ENCODE results near the gene DPP4. TPM values are rescaled to one million over a fixed set of nuclear protein-coding genes. Genes with fewer than 3 reads are reported as not detected.
A peak's percentile ranks its signal among the peaks of the same experiment; 100 is the strongest.

DPP4 gene
- total and polyA plus RNA-seq, 2 of the 13 experiments (the other 11 are each of a cell fraction or from before 2014, with no cell fraction given) = 39.4 to 109 TPM

GRCh38 chr2:162072976-162073887, 783 bp downstream of the DPP4 start (continued):
- TF ChIP-seq GATAD1 (CRISPR knock-in tag; IDR thresholded peaks at IDR 0.05) = no peak
- TF ChIP-seq, protein P1, sequence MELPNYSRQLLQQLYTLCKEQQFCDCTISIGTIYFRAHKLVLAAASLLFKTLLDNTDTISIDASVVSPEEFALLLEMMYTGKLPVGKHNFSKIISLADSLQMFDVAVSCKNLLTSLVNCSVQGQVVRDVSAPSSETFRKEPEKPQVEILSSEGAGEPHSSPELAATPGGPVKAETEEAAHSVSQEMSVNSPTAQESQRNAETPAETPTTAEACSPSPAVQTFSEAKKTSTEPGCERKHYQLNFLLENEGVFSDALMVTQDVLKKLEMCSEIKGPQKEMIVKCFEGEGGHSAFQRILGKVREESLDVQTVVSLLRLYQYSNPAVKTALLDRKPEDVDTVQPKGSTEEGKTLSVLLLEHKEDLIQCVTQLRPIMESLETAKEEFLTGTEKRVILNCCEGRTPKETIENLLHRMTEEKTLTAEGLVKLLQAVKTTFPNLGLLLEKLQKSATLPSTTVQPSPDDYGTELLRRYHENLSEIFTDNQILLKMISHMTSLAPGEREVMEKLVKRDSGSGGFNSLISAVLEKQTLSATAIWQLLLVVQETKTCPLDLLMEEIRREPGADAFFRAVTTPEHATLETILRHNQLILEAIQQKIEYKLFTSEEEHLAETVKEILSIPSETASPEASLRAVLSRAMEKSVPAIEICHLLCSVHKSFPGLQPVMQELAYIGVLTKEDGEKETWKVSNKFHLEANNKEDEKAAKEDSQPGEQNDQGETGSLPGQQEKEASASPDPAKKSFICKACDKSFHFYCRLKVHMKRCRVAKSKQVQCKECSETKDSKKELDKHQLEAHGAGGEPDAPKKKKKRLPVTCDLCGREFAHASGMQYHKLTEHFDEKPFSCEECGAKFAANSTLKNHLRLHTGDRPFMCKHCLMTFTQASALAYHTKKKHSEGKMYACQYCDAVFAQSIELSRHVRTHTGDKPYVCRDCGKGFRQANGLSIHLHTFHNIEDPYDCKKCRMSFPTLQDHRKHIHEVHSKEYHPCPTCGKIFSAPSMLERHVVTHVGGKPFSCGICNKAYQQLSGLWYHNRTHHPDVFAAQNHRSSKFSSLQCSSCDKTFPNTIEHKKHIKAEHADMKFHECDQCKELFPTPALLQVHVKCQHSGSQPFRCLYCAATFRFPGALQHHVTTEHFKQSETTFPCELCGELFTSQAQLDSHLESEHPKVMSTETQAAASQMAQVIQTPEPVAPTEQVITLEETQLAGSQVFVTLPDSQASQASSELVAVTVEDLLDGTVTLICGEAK (IDR thresholded peaks at IDR 0.05) = no peak
- TF ChIP-seq, protein P1 (CRISPR knock-in tag; IDR thresholded peaks at IDR 0.05) = no peak
- TF ChIP-seq SSRP1 (CRISPR knock-in tag; IDR thresholded peaks at IDR 0.05) = 0 out of 2 replicates have a peak, but pooled peaks have one; percentile 34
- no peak for TF ChIP-seq ZNF329 (CRISPR knock-in tag; IDR thresholded peaks at IDR 0.05; ENCODE audit: low read depth)
- no peak for TF ChIP-seq MBD4 (IDR thresholded peaks at IDR 0.05; ENCODE audit: borderline replicate concordance, low read length)
- no peak for TF ChIP-seq ZNF207 (IDR thresholded peaks at IDR 0.05; ENCODE audit: borderline replicate concordance)
- no peak for TF ChIP-seq SMARCC2 (IDR thresholded peaks at IDR 0.05)
- TF ChIP-seq ZNF430 (CRISPR knock-in tag; IDR thresholded peaks at IDR 0.05) = no peak
- no peak for TF ChIP-seq HDAC1 (CRISPR knock-in tag; IDR thresholded peaks at IDR 0.05)
- TF ChIP-seq JDP2 (CRISPR knock-in tag; IDR thresholded peaks at IDR 0.05; ENCODE audit: borderline replicate concordance) = no peak
- TF ChIP-seq, protein P2, sequence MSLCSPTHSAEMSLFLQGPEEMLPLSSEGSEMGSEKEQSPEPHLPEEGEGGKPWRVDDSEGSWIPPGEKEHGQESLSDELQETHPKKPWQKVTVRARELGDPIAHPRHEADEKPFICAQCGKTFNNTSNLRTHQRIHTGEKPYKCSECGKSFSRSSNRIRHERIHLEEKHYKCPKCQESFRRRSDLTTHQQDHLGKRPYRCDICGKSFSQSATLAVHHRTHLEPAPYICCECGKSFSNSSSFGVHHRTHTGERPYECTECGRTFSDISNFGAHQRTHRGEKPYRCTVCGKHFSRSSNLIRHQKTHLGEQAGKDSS (CRISPR knock-in tag; IDR thresholded peaks at IDR 0.05; ENCODE audit: borderline replicate concordance, low read depth) = 0 out of 2 replicates have a peak, but pooled peaks have one; percentile 62
- no peak for TF ChIP-seq ASH2L (IDR thresholded peaks at IDR 0.05; ENCODE audit: insufficient read length, low read depth, low read length)
- peak; percentile 17; the same call in 1 of the 2 replicates for TF ChIP-seq ZC3H13 (CRISPR knock-in tag; IDR thresholded peaks at IDR 0.05)
- TF ChIP-seq ZNF720 (CRISPR knock-in tag; IDR thresholded peaks at IDR 0.05) = no peak
- TF ChIP-seq CHD2 (IDR thresholded peaks at IDR 0.05; ENCODE audit: low read depth, low read length) = no peak
- TF ChIP-seq, protein P3, sequence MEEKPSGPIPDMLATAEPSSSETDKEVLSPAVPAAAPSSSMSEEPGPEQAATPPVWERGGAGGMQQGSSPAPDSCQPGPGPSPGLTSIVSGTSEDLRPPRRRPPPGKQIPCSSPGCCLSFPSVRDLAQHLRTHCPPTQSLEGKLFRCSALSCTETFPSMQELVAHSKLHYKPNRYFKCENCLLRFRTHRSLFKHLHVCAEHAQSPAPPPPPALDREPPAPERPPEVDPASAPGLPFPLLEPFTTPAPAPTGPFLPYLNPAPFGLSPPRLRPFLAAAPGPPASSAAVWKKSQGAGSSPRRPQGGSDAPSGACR (CRISPR knock-in tag; IDR thresholded peaks at IDR 0.05) = peak; percentile 50; the same call in 1 of the 2 replicates
- TF ChIP-seq ZNF24 (IDR thresholded peaks at IDR 0.05) = no peak
- no peak for TF ChIP-seq ZNF232 (CRISPR knock-in tag; IDR thresholded peaks at IDR 0.05; ENCODE audit: borderline replicate concordance)
- TF ChIP-seq MEIS1 (CRISPR knock-in tag; IDR thresholded peaks at IDR 0.05; ENCODE audit: borderline replicate concordance) = peak; percentile 41
